HepG2 (cell line): ENCODE data around the gene IAPP. TPM values are rescaled to one million over a fixed set of nuclear protein-coding genes. Genes with fewer than 3 reads are reported as not detected.

Experiments
- ATAC-seq: fragments of 200-7000 bp; cut with Tn5 transposase; 3 replicates; pipeline ENCODE4 v1.9.1; 2020; ENCODE audit warnings: mild to moderate bottlenecking, moderate library complexity
- BruUV-seq: library from RNA; stranded (reverse); fragments of 400-500 nt; replicated peaks from 2 replicates; lab custom pipeline; 2021; lab: Mats Ljungman, UMichigan
- CTCF ChIA-PET: fragments of 300-600 bp; formaldehyde crosslinking; extraction: SDS; loops from one replicate; lab custom pipeline; 2021; ENCODE audit warnings: low total read pairs, inconsistent platforms, low intra/inter-chr PET ratio; lab: Yijun Ruan, JAX
- POLR2A ChIA-PET: fragments of 350-600 bp; sonication (Branson Sonifier 250); formaldehyde crosslinking; loops from one replicate; lab custom pipeline; 2020; ENCODE audit warnings: antibody characterized with exemption, inconsistent platforms; lab: Yijun Ruan, JAX
- DNase-seq: peaks from one replicate; pipeline ENCODE4 v3.0.0-alpha.2; 2015; ENCODE audit warnings: low spot score
- FAIRE-seq: peaks from 3 replicates; lab custom pipeline; 2011; peaks lifted over from hg19 to GRCh38; lab: Jason Lieb, UNC
- H2AFZ ChIP-seq: one replicate; pipeline ENCODE4 v1.6.1; 2011; ENCODE audit warnings: low read length, inconsistent platforms
- H3K27ac ChIP-seq: fragments of 300-600 bp; 3 replicates; pipeline ENCODE4 v1.8.0; 2011; ENCODE audit warnings: mixed run types, mild to moderate bottlenecking, mixed read lengths, low read length, inconsistent platforms; ENCODE audit not compliant: insufficient read depth; ENCODE audit errors: extremely low read length
- H3K27me3 ChIP-seq, 2 experiments: fragments of 200-600 bp in 1 of 2; 2 replicates in 1 of 2; 3 replicates in 1 of 2; pipeline versions ENCODE4 v1.6.0 to v1.8.0; 2011; ENCODE audit warnings: low read length in 2 of 2, mild to moderate bottlenecking in 2 of 2, moderate library complexity in 2 of 2, inconsistent platforms in 1 of 2; ENCODE audit not compliant: insufficient read depth in 2 of 2, control insufficient read depth in 1 of 2
- H3K36me3 ChIP-seq, 2 experiments: fragments of 200-600 bp in 1 of 2; replicated peaks in 1 of 2; 2 replicates in 1 of 2; 3 replicates in 1 of 2; pipeline versions ENCODE4 v1.5.1 to v1.8.0; 2011; ENCODE audit warnings: low read length in 2 of 2, inconsistent platforms in 1 of 2; ENCODE audit not compliant: insufficient read depth in 2 of 2, control insufficient read depth in 1 of 2
- H3K4me1 ChIP-seq: 2 replicates; pipeline ENCODE4 v1.5.1; 2012; ENCODE audit warnings: low read length, inconsistent platforms; ENCODE audit not compliant: insufficient read depth
- H3K4me2 ChIP-seq: 2 replicates; pipeline ENCODE4 v1.6.0; 2011; ENCODE audit warnings: low read depth, low read length, inconsistent platforms
- H3K4me3 ChIP-seq, 3 experiments: fragments of 200-600 bp in 1 of 3; sonication (generic), shearing (Covaris generic) in 1 of 3; replicated peaks in 1 of 3; 2 replicates each; pipeline ENCODE4 v1.5.1; 2011 to 2016; ENCODE audit warnings: low read length in 3 of 3, inconsistent platforms in 2 of 3, low read depth in 2 of 3, mild to moderate bottlenecking in 2 of 3, control low read depth in 1 of 3, mixed read lengths in 1 of 3; ENCODE audit not compliant: insufficient read depth in 1 of 3
- H3K79me2 ChIP-seq: one replicate; pipeline ENCODE4 v1.6.1; 2011; ENCODE audit warnings: low read length, inconsistent platforms; ENCODE audit not compliant: insufficient read depth
- H3K9ac ChIP-seq: 2 replicates; pipeline ENCODE4 v1.6.0; 2011; ENCODE audit warnings: mild to moderate bottlenecking, low read depth, low read length, inconsistent platforms; ENCODE audit not compliant: insufficient read depth
- H3K9me3 ChIP-seq: 2 replicates; pipeline ENCODE4 v1.5.1; 2012; ENCODE audit warnings: mild to moderate bottlenecking, low read length
- H4K20me1 ChIP-seq: 2 replicates; pipeline ENCODE4 v1.6.0; 2011; ENCODE audit warnings: inconsistent platforms, mild to moderate bottlenecking, low read length, moderate library complexity; ENCODE audit not compliant: insufficient read depth
- MED1 ChIP-seq: sonication (generic); formaldehyde crosslinking; IDR thresholded peaks from 2 replicates; pipeline ENCODE4 v1.4.0; 2020; ENCODE audit warnings: missing genetic modification reagents
- NBN ChIP-seq: fragments of 450-650 bp; conservative IDR thresholded peaks from 2 replicates; pipeline ENCODE4 v1.6.1; 2017
- POLR2A ChIP-seq, 2 experiments: IDR thresholded peaks; 2 replicates each; pipeline ENCODE4 v1.6.1; 2011; ENCODE audit warnings: low read depth in 2 of 2, low read length in 2 of 2, mild to moderate bottlenecking in 1 of 2, moderate library complexity in 1 of 2; ENCODE audit not compliant: insufficient read depth in 1 of 2
- RFX3 ChIP-seq: IDR thresholded peaks from 2 replicates; pipeline ENCODE4 v1.6.1; 2016; ENCODE audit warnings: missing biosample characterization, missing genetic modification reagents
- RXRB ChIP-seq: IDR thresholded peaks from 2 replicates; pipeline ENCODE4 v1.6.1; 2016; ENCODE audit warnings: borderline replicate concordance, missing genetic modification reagents, missing compliant biosample characterization
- SOX6 ChIP-seq, 2 experiments: fragments of 450-650 bp in 1 of 2; sonication (generic) in 1 of 2; formaldehyde crosslinking in 1 of 2; IDR thresholded peaks; 2 replicates each; pipeline versions ENCODE4 v1.4.0 to v1.6.1; 2017 to 2020; ENCODE audit warnings: antibody characterized with exemption in 1 of 2, mild to moderate bottlenecking in 1 of 2, missing genetic modification reagents in 1 of 2
- YY1 ChIP-seq: IDR thresholded peaks from 2 replicates; pipeline ENCODE4 v1.6.1; 2011; ENCODE audit warnings: low read length, low read depth, moderate library complexity, mild to moderate bottlenecking; ENCODE audit not compliant: insufficient read depth, insufficient replicate concordance
- ZNF275 ChIP-seq: sonication (generic); formaldehyde crosslinking; IDR thresholded peaks from 2 replicates; pipeline ENCODE4 v1.8.0; 2022; ENCODE audit warnings: missing genetic modification reagents, mild to moderate bottlenecking, inconsistent platforms, borderline replicate concordance
- ZNF556 ChIP-seq: sonication (generic); formaldehyde crosslinking; IDR thresholded peaks from 2 replicates; pipeline ENCODE4 v1.4.0; 2020; ENCODE audit warnings: mild to moderate bottlenecking, missing genetic modification reagents, borderline replicate concordance
- ZNF768 ChIP-seq: sonication (generic); formaldehyde crosslinking; IDR thresholded peaks from 2 replicates; pipeline ENCODE4 v1.4.0; 2020; ENCODE audit warnings: missing genetic modification reagents
- WGBS: methylation state at CpG from one replicate; pipeline ENCODE4 v1.1.6; 2017; ENCODE audit warnings: low lambda C conversion rate; 5-methylcytosine and 5-hydroxymethylcytosine counted together
- in situ Hi-C: cut with HindIII; loops from 2 replicates; pipeline ENCODE4 v1.10.0; 2017; ENCODE audit warnings: low pct_unique_long_range_greater_than_20kb; ENCODE audit not compliant: extremely low pct_ligation_motif_present
- intact Hi-C: fragments of 100-400 bp; cut with micrococcal nuclease; formaldehyde crosslinking; loops from one replicate; pipeline ENCODE4 v1.10.0; 2022; ENCODE audit not compliant: unreplicated experiment
- polyA plus RNA-seq, 8 experiments: library from polyadenylated mRNA; depleted of rRNA in 3 of 8; stranded (reverse) in 7 of 8; unstranded in 1 of 8; fragments of >200 nt; fragmentation: Illumina TruSeq in 4 of 8; extraction: Trizol in 4 of 8; gene quantifications; 2 replicates each; pipeline versions ENCODE4 v1.2.1 to v1.2.3, GENCODE V29; 2011 to 2016; ENCODE audit warnings: low read depth in 4 of 8, missing spikeins in 1 of 8, mixed read lengths in 1 of 8; ENCODE audit not compliant: insufficient read depth in 1 of 8
- total RNA-seq, 5 experiments: library from RNA; depleted of rRNA; stranded (reverse); fragments of >200 nt; fragmentation: Illumina TruSeq; extraction: Trizol; gene quantifications; 2 replicates each; pipeline ENCODE4 v1.2.3, GENCODE V29; 2016; ENCODE audit warnings: low read depth in 1 of 5

Gene IAPP
- total and polyA plus RNA-seq, 2 of the 13 experiments (the other 11 are each of a cell fraction or from before 2014, with no cell fraction given): not detected

DNA sequence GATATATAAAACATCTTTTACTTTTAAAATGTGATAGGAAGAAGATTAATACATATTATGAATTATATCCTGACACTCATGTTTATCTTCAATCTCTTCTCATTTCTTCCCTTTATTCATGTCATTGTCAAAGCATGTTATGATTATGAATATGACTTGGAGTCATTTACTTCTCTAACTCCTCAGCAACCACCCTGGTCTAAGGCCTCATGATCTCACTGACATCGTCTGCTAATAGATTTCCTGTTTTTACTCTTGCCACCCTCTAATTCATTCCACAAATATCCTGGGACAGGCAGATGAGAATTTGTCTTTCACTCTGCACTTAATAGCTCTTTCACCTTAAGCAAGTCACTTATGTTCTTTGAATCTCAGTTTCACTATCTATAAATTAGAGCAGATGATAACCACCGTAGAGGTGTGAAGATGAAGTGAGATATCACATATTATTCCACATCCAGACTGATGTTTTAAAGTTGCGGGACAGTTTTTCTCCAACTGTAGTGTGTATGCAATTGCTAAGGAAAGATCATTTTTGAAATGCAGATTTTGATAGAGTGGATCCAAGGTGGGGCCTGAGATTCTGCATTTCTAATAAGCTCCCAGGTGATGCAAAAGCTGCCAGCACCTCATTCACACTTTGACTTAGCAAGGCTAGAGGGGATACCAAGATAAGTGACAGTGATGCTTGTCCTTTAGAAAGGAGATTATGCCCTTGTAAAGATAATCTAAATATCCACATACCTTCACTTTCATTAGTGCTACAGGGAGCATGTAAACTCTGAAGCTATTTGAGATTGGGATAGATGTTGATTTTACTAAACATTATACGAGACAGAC lies 3.3 kb upstream of the IAPP start (continued):
- TF ChIP-seq ZNF556 (CRISPR knock-in tag) (no peak), ZNF275 (CRISPR knock-in tag) (no peak), RFX3 (CRISPR knock-in tag) (no peak), POLR2A (IDR thresholded peaks at IDR 0.05; ENCODE audit: insufficient read depth in 1 of 2, low read depth in 2 of 2, low read length in 2 of 2) (no peak), ZNF768 (CRISPR knock-in tag) (no peak), RXRB (no peak)

DNA sequence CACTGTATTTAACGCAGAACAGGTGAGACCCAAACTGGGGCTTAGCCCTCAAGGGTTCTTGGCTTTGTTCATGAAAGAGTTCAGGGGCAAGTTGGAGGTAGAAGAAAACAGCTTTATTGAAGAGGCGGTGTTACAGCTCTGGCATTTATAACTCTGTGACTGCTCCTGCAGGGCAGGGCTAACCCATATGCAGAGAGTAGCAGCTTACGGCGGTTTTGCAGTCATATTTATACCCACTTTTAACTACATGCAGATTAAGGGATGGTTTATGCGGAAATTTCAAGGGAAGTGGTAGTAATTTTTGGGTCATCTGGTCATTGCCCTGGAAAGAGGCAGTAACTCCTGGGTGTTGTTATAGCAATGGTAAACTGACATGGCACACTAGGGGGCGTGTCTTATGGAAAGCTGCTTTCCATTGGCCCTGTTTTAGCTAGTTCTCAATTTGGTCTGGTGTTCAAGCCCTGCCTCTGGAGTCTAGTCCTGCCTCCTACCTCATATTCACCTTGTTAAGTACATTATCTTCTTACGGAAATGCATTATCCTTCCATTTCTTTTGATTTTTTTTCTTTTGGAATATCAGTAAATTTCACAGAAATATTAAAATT lies 1.8 kb upstream of the IAPP start:
- Histone ChIP-seq H3K4me3 (no peak overlapping the region), H4K20me1 (no peaks in the 10 kb centered on the region), H3K27ac (no peak overlapping the region), H3K9ac (no peak overlapping the region), H3K4me2 (no peak overlapping the region), H3K27me3 (no peaks in the 10 kb centered on the region), H3K79me2 (no peaks in the 10 kb centered on the region), H3K4me1 (no peaks in the 10 kb centered on the region), H3K36me3 (no peaks in the 10 kb centered on the region), H3K9me3 (no peaks in the 10 kb centered on the region), H2AFZ (no peak overlapping the region)
- intact Hi-C loops: no loop called here
- no peak for TF ChIP-seq YY1
- TF ChIP-seq SOX6 (IDR thresholded peaks at IDR 0.05): no peak
- TF ChIP-seq SOX6 (CRISPR knock-in tag; IDR thresholded peaks at IDR 0.05): no peak
- no peak for TF ChIP-seq NBN
- TF ChIP-seq MED1 (CRISPR knock-in tag): no peak
- ATAC-seq: no peak
- no peak for DNase-seq
- FAIRE-seq: no peak
- 62% methylated on average over 7 of the region's 7 CpGs for WGBS
- ChIA-PET CTCF (no interaction called here), POLR2A (no interaction called here)
- no TSS peak for BruUV-seq
- in situ Hi-C loops: no loop called here
